Effector memory CD8-positive, alpha-beta T cell (primary cell): Measurements from ENCODE around the gene EEFSEC.
A peak's percentile ranks its signal among the peaks of the same experiment; 100 is the strongest.

Experiments
- ATAC-seq: fragments of 150-1000 bp; cut with Tn5 transposase; replicated peaks from 2 replicates; pipeline ENCODE4 v1.10.0; 2021; ENCODE audit warnings: mild to moderate bottlenecking, moderate library complexity
- DNase-seq, 3 experiments: peaks; one replicate each; pipeline ENCODE4 v3.0.0; 2021
- H3K27ac Mint-ChIP-seq, 2 donors: one replicate each; pipeline ENCODE4 v1.8.0; 2022; ENCODE audit warnings: mild to moderate bottlenecking in 2 of 2, mixed read lengths in 2 of 2, moderate library complexity in 2 of 2
- H3K27me3 Mint-ChIP-seq, 2 donors: one replicate each; pipeline ENCODE4 v1.8.0; 2022; ENCODE audit warnings: mixed read lengths in 2 of 2
- H3K36me3 Mint-ChIP-seq: one replicate; pipeline ENCODE4 v1.8.0; 2022; ENCODE audit warnings: mild to moderate bottlenecking, moderate library complexity, mixed read lengths; ENCODE audit not compliant: insufficient read depth
- H3K4me1 Mint-ChIP-seq, 2 donors: one replicate each; pipeline ENCODE4 v1.8.0; 2022; ENCODE audit warnings: low read depth in 2 of 2, mixed read lengths in 2 of 2
- H3K4me3 Mint-ChIP-seq, 2 donors: one replicate each; pipeline ENCODE4 v1.8.0; 2022; ENCODE audit warnings: mild to moderate bottlenecking in 2 of 2, mixed read lengths in 2 of 2, moderate library complexity in 2 of 2
- H3K9me3 Mint-ChIP-seq, 2 donors: one replicate each; pipeline ENCODE4 v1.8.0; 2022; ENCODE audit warnings: mixed read lengths in 2 of 2

EEFSEC gene

GRCh38 chr3:128416578-128417211 is 263.4 kb downstream of the EEFSEC start:
- no peaks in the 10 kb centered on the region for H3K27me3 Mint-ChIP-seq
- no peaks in the 10 kb centered on the region for H3K36me3 Mint-ChIP-seq
- peaks cover 0 to 2% of the 10 kb centered on the region in 2 donors for H3K4me1 Mint-ChIP-seq
- no peak for ATAC-seq
- H3K9me3 Mint-ChIP-seq = no peaks in the 10 kb centered on the region
- H3K27ac Mint-ChIP-seq = peak overlapping the region in 1 of 2 donors; percentile 39
- no peak for DNase-seq
- H3K4me3 Mint-ChIP-seq = no peak overlapping the region

GRCh38 chr3:128418900-128419299 is 265.6 kb downstream of the EEFSEC start:
- no peak for ATAC-seq
- H3K27ac Mint-ChIP-seq = no peak overlapping the region
- peaks cover 0 to 2% of the 10 kb centered on the region in 2 donors for H3K4me1 Mint-ChIP-seq
- H3K27me3 Mint-ChIP-seq = no peaks in the 10 kb centered on the region
- H3K36me3 Mint-ChIP-seq = peaks cover 2% of the 10 kb centered on the region
- H3K9me3 Mint-ChIP-seq = no peaks in the 10 kb centered on the region
- no peak overlapping the region for H3K4me3 Mint-ChIP-seq
- DNase-seq = no peak

- no peak for ATAC-seq
- H3K9me3 Mint-ChIP-seq = no peaks in the 10 kb centered on the region
- peaks cover 0 to 2% of the 10 kb centered on the region in 2 donors for H3K4me1 Mint-ChIP-seq
- H3K27me3 Mint-ChIP-seq = no peaks in the 10 kb centered on the region
- no peak for DNase-seq
- peaks cover 2% of the 10 kb centered on the region for H3K36me3 Mint-ChIP-seq
- no peak overlapping the region for H3K27ac Mint-ChIP-seq
- H3K4me3 Mint-ChIP-seq = no peak overlapping the region
These were observed 266.0 kb downstream of the EEFSEC start for GRCh38 chr3:128419311-128419710.

GRCh38 chr3:128420289-128420688 is 267.0 kb downstream of the EEFSEC start:
- Mint-ChIP-seq H3K27ac (no peak overlapping the region), H3K9me3 (no peaks in the 10 kb centered on the region), H3K4me3 (no peak overlapping the region), H3K27me3 (no peaks in the 10 kb centered on the region), H3K4me1 (peaks cover 0 to 2% of the 10 kb centered on the region in 2 donors), H3K36me3 (peaks cover 2% of the 10 kb centered on the region)
- DNase-seq (no peak), ATAC-seq (no peak)

GRCh38 chr3:128420720-128421438 is 267.6 kb downstream of the EEFSEC start:
- DNase-seq (no peak), ATAC-seq (no peak)
- Mint-ChIP-seq H3K27me3 (no peaks in the 10 kb centered on the region), H3K27ac (no peak overlapping the region), H3K9me3 (no peaks in the 10 kb centered on the region), H3K36me3 (peaks cover 2% of the 10 kb centered on the region), H3K4me1 (peaks cover 0 to 2% of the 10 kb centered on the region in 2 donors), H3K4me3 (no peak overlapping the region)

GRCh38 chr3:128421439-128421836 is 268.2 kb downstream of the EEFSEC start:
- H3K4me3 Mint-ChIP-seq = no peak overlapping the region
- H3K27ac Mint-ChIP-seq = no peak overlapping the region
- DNase-seq (no peak), ATAC-seq (no peak)
- no peaks in the 10 kb centered on the region for H3K9me3 Mint-ChIP-seq
- no peaks in the 10 kb centered on the region for H3K27me3 Mint-ChIP-seq
- peaks cover 2% of the 10 kb centered on the region for H3K36me3 Mint-ChIP-seq
- peaks cover 0 to 2% of the 10 kb centered on the region in 2 donors for H3K4me1 Mint-ChIP-seq

- ATAC-seq (no peak), DNase-seq (no peak)
- Mint-ChIP-seq H3K9me3 (no peaks in the 10 kb centered on the region), H3K36me3 (peaks cover 2% of the 10 kb centered on the region), H3K27ac (no peak overlapping the region), H3K27me3 (peaks cover 0 to under 1% of the 10 kb centered on the region in 2 donors), H3K4me3 (no peak overlapping the region), H3K4me1 (peaks cover 0 to 2% of the 10 kb centered on the region in 2 donors)
These were observed 268.7 kb downstream of the EEFSEC start for GRCh38 chr3:128421966-128422365.

- H3K27ac Mint-ChIP-seq = no peak overlapping the region
- H3K9me3 Mint-ChIP-seq = no peaks in the 10 kb centered on the region
- ATAC-seq (no peak), DNase-seq (no peak)
- no peaks in the 10 kb centered on the region for H3K4me1 Mint-ChIP-seq
- peaks cover 2% of the 10 kb centered on the region for H3K36me3 Mint-ChIP-seq
- no peak overlapping the region for H3K4me3 Mint-ChIP-seq
- H3K27me3 Mint-ChIP-seq = peaks cover 1 to 11% of the 10 kb centered on the region in 2 donors
These were observed 269.7 kb downstream of the EEFSEC start for GRCh38 chr3:128422762-128423524.

GRCh38 chr3:128423525-128424147 is 270.4 kb downstream of the EEFSEC start:
- no peaks in the 10 kb centered on the region for H3K9me3 Mint-ChIP-seq
- peaks cover 8 to 17% of the 10 kb centered on the region in 2 donors for H3K27me3 Mint-ChIP-seq
- no peak overlapping the region for H3K4me3 Mint-ChIP-seq
- DNase-seq (no peak), ATAC-seq (no peak)
- H3K36me3 Mint-ChIP-seq = peaks cover 2% of the 10 kb centered on the region
- no peak overlapping the region for H3K27ac Mint-ChIP-seq
- no peaks in the 10 kb centered on the region for H3K4me1 Mint-ChIP-seq

GRCh38 chr3:128424508-128425069 is 271.3 kb downstream of the EEFSEC start:
- no peak overlapping the region for H3K4me3 Mint-ChIP-seq

GRCh38 chr3:128425142-128425845 is 272.0 kb downstream of the EEFSEC start:
- H3K36me3 Mint-ChIP-seq = peaks cover 2% of the 10 kb centered on the region
- H3K9me3 Mint-ChIP-seq = no peaks in the 10 kb centered on the region
- H3K27ac Mint-ChIP-seq = no peak overlapping the region
- H3K4me3 Mint-ChIP-seq = peak overlapping the region in 1 of 2 donors; percentile 47
- no peaks in the 10 kb centered on the region for H3K4me1 Mint-ChIP-seq
- DNase-seq = no peak
- ATAC-seq = no peak
- peaks cover 16 to 34% of the 10 kb centered on the region in 2 donors for H3K27me3 Mint-ChIP-seq

More at GRCh38 chr3:128424508-128425069, 271.3 kb downstream of the EEFSEC start:
- no peaks in the 10 kb centered on the region for H3K9me3 Mint-ChIP-seq
- DNase-seq = no peak
- H3K27me3 Mint-ChIP-seq = peaks cover 9 to 27% of the 10 kb centered on the region in 2 donors
- peaks cover 2% of the 10 kb centered on the region for H3K36me3 Mint-ChIP-seq
- H3K4me1 Mint-ChIP-seq = no peaks in the 10 kb centered on the region
- ATAC-seq = no peak
- H3K27ac Mint-ChIP-seq = no peak overlapping the region

- no peak for ATAC-seq
These were observed 272.5 kb downstream of the EEFSEC start for GRCh38 chr3:128425846-128426127.

More at GRCh38 chr3:128425846-128426127, 272.5 kb downstream of the EEFSEC start:
- H3K36me3 Mint-ChIP-seq = peaks cover 2% of the 10 kb centered on the region
- H3K4me1 Mint-ChIP-seq = no peaks in the 10 kb centered on the region
- H3K27me3 Mint-ChIP-seq = peaks cover 21 to 39% of the 10 kb centered on the region in 2 donors
- H3K4me3 Mint-ChIP-seq = peak overlapping the region in 1 of 2 donors; percentile 47
- no peak overlapping the region for H3K27ac Mint-ChIP-seq
- no peaks in the 10 kb centered on the region for H3K9me3 Mint-ChIP-seq
- DNase-seq = no peak
